Kidney (tissue), 14 donors: ENCODE data around the gene GNG7. TPM values are rescaled to one million over a fixed set of nuclear protein-coding genes. Genes with fewer than 3 reads are reported as not detected.

Experiments
- DNase-seq, 5 donors: peaks; one replicate each; pipeline ENCODE4 v3.0.0-alpha.2; 2013 to 2020
- FAIRE-seq: peaks from 2 replicates; lab custom pipeline; 2012; peaks lifted over from hg19 to GRCh38; lab: Jason Lieb, UNC
- H3K27ac ChIP-seq, 2 donors: one replicate each; pipeline ENCODE4 v1.7.0; 2013; ENCODE audit warnings: low read depth in 2 of 2, low read length in 2 of 2, inconsistent platforms in 1 of 2
- H3K27me3 ChIP-seq: one replicate; pipeline ENCODE4 v1.7.1; 2013; ENCODE audit warnings: low read length, inconsistent platforms; ENCODE audit not compliant: control insufficient read depth, insufficient read depth
- H3K36me3 ChIP-seq, 3 donors: one replicate each; pipeline versions ENCODE4 v1.7.0 to v1.7.1; 2013; ENCODE audit warnings: low read length in 3 of 3, control low read depth in 1 of 3, inconsistent platforms in 1 of 3; ENCODE audit not compliant: insufficient read depth in 3 of 3, control insufficient read depth in 2 of 3
- H3K4me1 ChIP-seq, 3 donors: one replicate each; pipeline versions ENCODE4 v1.7.0 to v1.7.1; 2013; ENCODE audit warnings: low read length in 3 of 3, inconsistent platforms in 1 of 3, low read depth in 1 of 3; ENCODE audit not compliant: control insufficient read depth in 2 of 3, insufficient read depth in 2 of 3
- H3K4me3 ChIP-seq, 3 donors: one replicate each; pipeline versions ENCODE4 v1.7.0 to v1.8.1; 2013; ENCODE audit warnings: low read length in 3 of 3, control low read depth in 1 of 3, inconsistent platforms in 1 of 3
- H3K9ac ChIP-seq, 3 donors: one replicate each; pipeline versions ENCODE4 v1.7.0 to v1.7.1; 2013; ENCODE audit warnings: low read length in 3 of 3, control low read depth in 1 of 3, inconsistent platforms in 1 of 3
- H3K9me3 ChIP-seq, 3 donors: one replicate each; pipeline versions ENCODE4 v1.7.0 to v1.7.1; 2013; ENCODE audit warnings: low read length in 3 of 3, control low read depth in 1 of 3, inconsistent platforms in 1 of 3; ENCODE audit not compliant: control insufficient read depth in 2 of 3, insufficient read depth in 1 of 3
- CTCF ChIP-seq: IDR thresholded peaks from 3 replicates; pipeline ENCODE4 v1.5.1; 2012; ENCODE audit warnings: mild to moderate bottlenecking, moderate library complexity, borderline replicate concordance; ENCODE audit not compliant: insufficient read depth; ENCODE audit errors: extremely low read depth
- intact Hi-C: fragments of 100-400 bp; cut with DNase I; formaldehyde crosslinking; loops from one replicate; pipeline ENCODE4 v1.11.1; 2022
- polyA plus RNA-seq: library from polyadenylated mRNA; stranded (reverse); fragments of 350-450 nt; fragmentation: Illumina TruSeq; extraction: RNeasy Lipid Tissue Mini Kit (QIAGEN cat#74804); gene quantifications from one replicate; pipeline ENCODE4 v1.2.3, GENCODE V29; 2014; ENCODE audit warnings: low read depth, low replicate concordance; ENCODE audit not compliant: insufficient read depth
- total RNA-seq: library from RNA; stranded (reverse); fragmentation: NEBNext Ultra II Directional; extraction: Animal tissue kit (Norgen Biotek cat#: 25700); gene quantifications from one replicate; pipeline ENCODE4 v1.2.1, GENCODE V29; 2021
- donor health status: control.
- donor health status: control.
- donor health status: control.
- donor health status: control.
- donor health status: control.
- donor health status: DM: yes; HTN: yes; CAD: no.
- donor health status: Normal renal cell carcinoma (clear cell type).

Gene GNG7
- total and polyA plus RNA-seq, 2 donors from 2014 or later = 9.9 to 13.4 TPM

- H3K27me3 ChIP-seq = no peaks in the 10 kb centered on the region
- H3K4me1 ChIP-seq = peaks cover 0 to 27% (median 25%) of the 10 kb centered on the region in 3 donors
- no peak overlapping the region for H3K4me3 ChIP-seq
- no peaks in the 10 kb centered on the region for H3K36me3 ChIP-seq
- peak in 3 of 5 donors; percentile 36 to 94 (median 51) for DNase-seq
- no peak for TF ChIP-seq CTCF
- H3K27ac ChIP-seq = no peak overlapping the region
- no peak for FAIRE-seq
- no peak overlapping the region for H3K9ac ChIP-seq
- no peaks in the 10 kb centered on the region for H3K9me3 ChIP-seq
- intact Hi-C loops = no loop called here
Measured at GRCh38 chr19:2575734-2576481, 126.6 kb downstream of the GNG7 start.

GRCh38 chr19:2574971-2575630, 127.4 kb downstream of the GNG7 start:
- intact Hi-C loops = no loop called here
- H3K27me3 ChIP-seq = no peaks in the 10 kb centered on the region
- no peak overlapping the region for H3K4me3 ChIP-seq
- H3K9ac ChIP-seq = no peak overlapping the region
- no peaks in the 10 kb centered on the region for H3K36me3 ChIP-seq
- peaks cover 0 to 27% (median 25%) of the 10 kb centered on the region in 3 donors for H3K4me1 ChIP-seq
- no peak for TF ChIP-seq CTCF
- DNase-seq = peak in 1 of 5 donors; percentile 15
- FAIRE-seq = no peak
- H3K27ac ChIP-seq = no peak overlapping the region
- H3K9me3 ChIP-seq = no peaks in the 10 kb centered on the region

- Histone ChIP-seq H3K9me3 (no peaks in the 10 kb centered on the region), H3K4me1 (peaks cover 0 to 22% (median 20%) of the 10 kb centered on the region in 3 donors), H3K27me3 (no peaks in the 10 kb centered on the region), H3K36me3 (no peaks in the 10 kb centered on the region), H3K4me3 (no peak overlapping the region), H3K9ac (no peak overlapping the region), H3K27ac (no peak overlapping the region)
- DNase-seq = peak in 1 of 5 donors; percentile 31
- FAIRE-seq = no peak
- intact Hi-C loops = no loop called here
- no peak for TF ChIP-seq CTCF
Measured at GRCh38 chr19:2574478-2574931, 128.0 kb downstream of the GNG7 start.
